H1 (cell line): Measurements from ENCODE around the gene CLPX. TPM values are rescaled to one million over a fixed set of nuclear protein-coding genes. Genes with fewer than 3 reads are reported as not detected.
A peak's percentile ranks its signal among the peaks of the same experiment; 100 is the strongest.

Experiments
- ASH2L ChIP-seq: fragments of 200-600, 300-600 bp; sonication (generic); IDR thresholded peaks from one replicate; pipeline ENCODE4 v1.7.1; 2017; ENCODE audit warnings: low read length
- BRCA1 ChIP-seq: IDR thresholded peaks from 2 replicates; pipeline ENCODE4 v1.6.1; 2012; ENCODE audit warnings: low read depth, low read length, improper control_type of control experiment
- CEBPB ChIP-seq: IDR thresholded peaks from 2 replicates; pipeline ENCODE4 v1.6.1; 2012; ENCODE audit warnings: low read depth, low read length
- CTBP2 ChIP-seq: IDR thresholded peaks from 2 replicates; pipeline ENCODE4 v1.7.0; 2011; ENCODE audit warnings: borderline replicate concordance, mild to moderate bottlenecking, moderate library complexity, mixed read lengths, low read length; ENCODE audit not compliant: insufficient read depth, insufficient read length
- EGR1 ChIP-seq: IDR thresholded peaks from 2 replicates; pipeline ENCODE4 v1.6.1; 2011; ENCODE audit warnings: low read depth, low read length, borderline replicate concordance
- EZH2 ChIP-seq: fragments of 200-600 bp; sonication (generic); IDR thresholded peaks from 2 replicates; pipeline ENCODE4 v1.7.1; 2012; ENCODE audit warnings: low read depth, mild to moderate bottlenecking, moderate library complexity, low read length, inconsistent platforms; ENCODE audit not compliant: severe bottlenecking
- GABPA ChIP-seq: IDR thresholded peaks from 2 replicates; pipeline ENCODE4 v1.6.1; 2011; ENCODE audit warnings: mild to moderate bottlenecking, low read length, moderate library complexity, borderline replicate concordance; ENCODE audit not compliant: insufficient read depth
- HDAC2 ChIP-seq, 2 experiments: fragments of 300-600 bp in 1 of 2; sonication (generic) in 1 of 2; IDR thresholded peaks; 2 replicates each; pipeline ENCODE4 v1.6.1; 2011 to 2012; ENCODE audit warnings: low read depth in 2 of 2, low read length in 2 of 2, mild to moderate bottlenecking in 2 of 2, moderate library complexity in 2 of 2, borderline replicate concordance in 1 of 2, inconsistent platforms in 1 of 2
- HDAC6 ChIP-seq: IDR thresholded peaks from one replicate; pipeline ENCODE4 v1.7.1; 2012; ENCODE audit warnings: low read depth, mild to moderate bottlenecking, inconsistent platforms, low read length, moderate library complexity
- JUND ChIP-seq: IDR thresholded peaks from 2 replicates; pipeline ENCODE4 v1.6.1; 2011; ENCODE audit warnings: mild to moderate bottlenecking, improper control_type of control experiment, low read length
- KDM1A ChIP-seq: fragments of 200-600, 300-600 bp; sonication (generic); IDR thresholded peaks from 2 replicates; pipeline ENCODE4 v1.7.1; 2016; ENCODE audit warnings: mild to moderate bottlenecking, low read length, borderline replicate concordance
- PHF8 ChIP-seq: fragments of 200-600 bp; sonication (generic); conservative IDR thresholded peaks from 2 replicates; pipeline ENCODE4 v1.7.1; 2012; ENCODE audit warnings: low read depth, mild to moderate bottlenecking, inconsistent platforms, low read length, moderate library complexity
- RBBP5 ChIP-seq: IDR thresholded peaks from 2 replicates; pipeline ENCODE4 v1.7.1; 2012; ENCODE audit warnings: low read depth, mild to moderate bottlenecking, inconsistent platforms, low read length, moderate library complexity, borderline replicate concordance
- SIX5 ChIP-seq: IDR thresholded peaks from 2 replicates; pipeline ENCODE4 v1.6.1; 2011; ENCODE audit warnings: mild to moderate bottlenecking, low read depth, low read length
- SP4 ChIP-seq: IDR thresholded peaks from 2 replicates; pipeline ENCODE4 v1.6.1; 2012; ENCODE audit warnings: low read length, inconsistent platforms
- TAF1 ChIP-seq: IDR thresholded peaks from 2 replicates; pipeline ENCODE4 v1.6.1; 2011; ENCODE audit warnings: mild to moderate bottlenecking, low read depth, low read length
- TEAD4 ChIP-seq: IDR thresholded peaks from 2 replicates; pipeline ENCODE4 v1.6.1; 2012; ENCODE audit warnings: low read depth, low read length, inconsistent platforms, mixed read lengths
- ZNF274 ChIP-seq: IDR thresholded peaks from 2 replicates; pipeline ENCODE4 v1.7.0; 2012; ENCODE audit warnings: low read length, borderline replicate concordance; ENCODE audit errors: extremely low read depth
- polyA plus RNA-seq, 7 experiments: library from polyadenylated mRNA; depleted of rRNA in 3 of 7; stranded (reverse) in 5 of 7; unstranded in 2 of 7; fragments of >200 nt in 5 of 7; fragments of 200-250 nt in 2 of 7; gene quantifications; 1 replicate in 5 of 7; 2 replicates in 1 of 7; 4 replicates in 1 of 7; pipeline versions ENCODE4 v1.2.1 to v1.2.3, GENCODE V29; 2011 to 2013; ENCODE audit warnings: missing spikeins in 2 of 7, mixed read lengths in 2 of 7
- total RNA-seq: library from RNA; stranded (reverse); fragmentation: NEBNext Ultra II Directional; extraction: Animal tissue kit (Norgen Biotek cat#: 25700); gene quantifications from 2 replicates; pipeline ENCODE4 v1.2.1, GENCODE V29; 2021
- TF ChIP-seq, protein P1 (sequence below), 3 experiments: IDR thresholded peaks; 1 replicate in 2 of 3; 2 replicates in 1 of 3; pipeline versions ENCODE4 v1.5.1 to v1.6.1; 2011; ENCODE audit warnings: low read length in 3 of 3, mild to moderate bottlenecking in 3 of 3, inconsistent platforms in 2 of 3, low read depth in 1 of 3, moderate library complexity in 1 of 3; ENCODE audit not compliant: insufficient read depth in 1 of 3; ENCODE audit errors: control extremely low read depth in 1 of 3
- TF ChIP-seq, protein P2 (sequence below): IDR thresholded peaks from 2 replicates; pipeline ENCODE4 v1.6.1; 2011; ENCODE audit warnings: low read depth, mild to moderate bottlenecking, low read length; ENCODE audit not compliant: insufficient read depth
- TF ChIP-seq, protein P3 (sequence below): IDR thresholded peaks from 2 replicates; pipeline ENCODE4 v1.6.1; 2012; ENCODE audit warnings: inconsistent platforms

CLPX gene
- total and polyA plus RNA-seq, 2 of the 8 experiments (the other 6 are each of a cell fraction or from before 2014, with no cell fraction given): 10.5 to 53.6 TPM

DNA sequence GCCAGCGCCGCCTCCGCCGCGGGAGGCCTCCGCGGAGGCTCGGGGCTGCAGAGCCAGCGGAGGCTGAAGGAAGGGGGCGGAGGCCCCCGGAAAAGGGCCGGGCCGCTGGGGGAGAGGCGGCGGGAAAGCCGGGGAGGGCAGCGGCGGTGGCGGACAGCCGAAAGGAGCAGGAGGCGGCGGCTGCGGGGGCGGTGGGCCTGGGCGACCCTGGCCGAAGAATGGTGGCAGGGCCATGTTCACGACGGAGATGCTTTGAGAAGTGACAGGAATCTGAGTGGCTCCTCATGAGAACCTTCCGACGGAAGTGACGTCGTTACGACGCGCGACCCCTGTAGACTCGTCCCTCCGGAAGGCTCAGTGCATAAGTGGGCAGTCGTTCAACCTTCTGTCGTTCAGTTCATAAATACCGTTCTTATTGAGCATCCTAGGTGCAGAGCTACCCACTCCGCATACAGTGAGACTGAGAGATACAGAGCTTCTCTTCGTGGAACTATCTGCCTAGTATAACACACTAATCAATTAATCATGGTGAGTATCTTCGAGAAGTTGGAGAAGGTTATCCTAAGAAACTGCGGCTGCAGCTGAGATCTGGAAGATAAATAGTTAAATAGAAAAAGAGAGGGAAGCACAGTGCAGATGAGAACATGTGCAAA, 51.5 kb downstream of the CLPX start, which contains the start of gene PDCD7 (continued):
- TF ChIP-seq EZH2: no peak
- peak; percentile 66 for TF ChIP-seq EGR1
- no peak for TF ChIP-seq SP4
- no peak for TF ChIP-seq HDAC6
- TF ChIP-seq JUND: no peak
- TF ChIP-seq, protein P1, sequence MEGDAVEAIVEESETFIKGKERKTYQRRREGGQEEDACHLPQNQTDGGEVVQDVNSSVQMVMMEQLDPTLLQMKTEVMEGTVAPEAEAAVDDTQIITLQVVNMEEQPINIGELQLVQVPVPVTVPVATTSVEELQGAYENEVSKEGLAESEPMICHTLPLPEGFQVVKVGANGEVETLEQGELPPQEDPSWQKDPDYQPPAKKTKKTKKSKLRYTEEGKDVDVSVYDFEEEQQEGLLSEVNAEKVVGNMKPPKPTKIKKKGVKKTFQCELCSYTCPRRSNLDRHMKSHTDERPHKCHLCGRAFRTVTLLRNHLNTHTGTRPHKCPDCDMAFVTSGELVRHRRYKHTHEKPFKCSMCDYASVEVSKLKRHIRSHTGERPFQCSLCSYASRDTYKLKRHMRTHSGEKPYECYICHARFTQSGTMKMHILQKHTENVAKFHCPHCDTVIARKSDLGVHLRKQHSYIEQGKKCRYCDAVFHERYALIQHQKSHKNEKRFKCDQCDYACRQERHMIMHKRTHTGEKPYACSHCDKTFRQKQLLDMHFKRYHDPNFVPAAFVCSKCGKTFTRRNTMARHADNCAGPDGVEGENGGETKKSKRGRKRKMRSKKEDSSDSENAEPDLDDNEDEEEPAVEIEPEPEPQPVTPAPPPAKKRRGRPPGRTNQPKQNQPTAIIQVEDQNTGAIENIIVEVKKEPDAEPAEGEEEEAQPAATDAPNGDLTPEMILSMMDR (IDR thresholded peaks at IDR 0.05; ENCODE audit: control extremely low read depth in 1 of 3, insufficient read depth in 1 of 3, low read depth in 1 of 3, low read length in 3 of 3): no peak
- peak; percentile 88 for TF ChIP-seq GABPA
- TF ChIP-seq PHF8: peak; percentile 60
- TF ChIP-seq RBBP5: peak; percentile 61; the same call in 1 of the 2 replicates
- no peak for TF ChIP-seq KDM1A
- TF ChIP-seq HDAC2 (IDR thresholded peaks at IDR 0.05; ENCODE audit: borderline replicate concordance in 1 of 2, low read depth in 2 of 2, low read length in 2 of 2): peak in 1 of 2 experiments; percentile 66; a peak in 1 of 4 replicates
- TF ChIP-seq, protein P2, sequence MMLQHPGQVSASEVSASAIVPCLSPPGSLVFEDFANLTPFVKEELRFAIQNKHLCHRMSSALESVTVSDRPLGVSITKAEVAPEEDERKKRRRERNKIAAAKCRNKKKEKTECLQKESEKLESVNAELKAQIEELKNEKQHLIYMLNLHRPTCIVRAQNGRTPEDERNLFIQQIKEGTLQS: no peak
- no peak for TF ChIP-seq SIX5
- TF ChIP-seq BRCA1: no peak
- TF ChIP-seq ASH2L: peak; percentile 70
- TF ChIP-seq, protein P3, sequence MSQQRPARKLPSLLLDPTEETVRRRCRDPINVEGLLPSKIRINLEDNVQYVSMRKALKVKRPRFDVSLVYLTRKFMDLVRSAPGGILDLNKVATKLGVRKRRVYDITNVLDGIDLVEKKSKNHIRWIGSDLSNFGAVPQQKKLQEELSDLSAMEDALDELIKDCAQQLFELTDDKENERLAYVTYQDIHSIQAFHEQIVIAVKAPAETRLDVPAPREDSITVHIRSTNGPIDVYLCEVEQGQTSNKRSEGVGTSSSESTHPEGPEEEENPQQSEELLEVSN: peak; percentile 40; the same call in 1 of the 2 replicates
- no peak for TF ChIP-seq CTBP2
- TF ChIP-seq TAF1: peak; percentile 87
- TF ChIP-seq ZNF274: no peak
- TF ChIP-seq TEAD4: no peak
- TF ChIP-seq CEBPB: no peak
